Epidermal melanocyte (primary cell): Measurements from ENCODE around the gene LRRC37B.
A peak's percentile ranks its signal among the peaks of the same experiment; 100 is the strongest.
"Not testable (repeated sequence)": the region's sequence is repeated elsewhere in the genome, so short reads cannot be mapped to it uniquely, and the experiment has no call there.

Experiments used
- DNase-seq: peaks from one replicate; pipeline ENCODE4 v3.0.0; 2011; ENCODE audit warnings: low spot score; ENCODE audit not compliant: insufficient read length

Gene LRRC37B

DNA sequence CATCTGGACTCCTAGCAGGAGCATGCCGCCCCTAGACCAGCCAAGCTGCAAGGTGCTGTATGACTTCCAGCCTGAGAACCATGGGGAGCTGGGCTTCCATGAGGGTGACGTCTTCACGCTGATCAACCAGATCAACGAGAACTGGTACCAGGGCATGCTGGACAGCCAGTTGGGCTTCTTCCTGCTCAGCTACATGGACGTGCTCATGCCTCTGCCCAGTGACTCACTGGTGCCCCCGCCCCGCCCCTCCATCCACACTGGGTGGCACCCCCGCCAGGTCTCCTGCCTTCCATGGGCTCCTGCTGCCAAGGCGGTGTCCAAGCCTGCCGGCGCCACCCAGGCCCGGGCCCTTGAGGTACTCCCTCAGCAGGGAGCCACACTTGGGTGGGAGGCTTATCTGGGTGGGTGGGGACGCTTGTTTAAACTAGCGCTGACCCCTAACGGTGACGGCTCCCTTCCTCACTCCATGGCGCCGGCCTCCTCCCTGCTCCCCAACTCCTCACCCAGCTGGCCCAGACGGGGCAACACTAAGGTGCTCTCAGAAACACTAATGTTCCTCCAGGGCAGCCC is 34.2 kb downstream of the LRRC37B start:
- DNase-seq = not testable (repeated sequence)

DNA sequence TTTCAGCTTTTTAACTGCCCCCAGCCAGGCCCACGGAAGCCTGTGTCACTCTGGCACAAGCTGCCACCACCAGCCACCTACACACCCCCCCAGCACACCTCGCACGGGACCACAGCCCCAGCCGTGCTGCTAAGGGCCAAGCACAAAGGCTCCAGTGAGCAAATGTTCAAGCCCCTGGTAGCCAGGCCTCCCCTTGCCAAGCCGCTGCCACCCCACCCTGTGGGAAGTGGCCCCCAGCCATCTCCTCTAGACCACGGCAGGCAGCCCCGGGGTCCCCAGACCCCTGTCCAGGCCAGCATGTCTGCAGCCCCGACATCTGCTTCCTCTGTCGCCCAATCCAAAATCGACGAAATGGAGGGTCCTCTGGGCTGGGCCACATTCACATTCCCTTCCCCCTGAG is 35.1 kb downstream of the LRRC37B start:
- DNase-seq = not testable (repeated sequence)

DNA sequence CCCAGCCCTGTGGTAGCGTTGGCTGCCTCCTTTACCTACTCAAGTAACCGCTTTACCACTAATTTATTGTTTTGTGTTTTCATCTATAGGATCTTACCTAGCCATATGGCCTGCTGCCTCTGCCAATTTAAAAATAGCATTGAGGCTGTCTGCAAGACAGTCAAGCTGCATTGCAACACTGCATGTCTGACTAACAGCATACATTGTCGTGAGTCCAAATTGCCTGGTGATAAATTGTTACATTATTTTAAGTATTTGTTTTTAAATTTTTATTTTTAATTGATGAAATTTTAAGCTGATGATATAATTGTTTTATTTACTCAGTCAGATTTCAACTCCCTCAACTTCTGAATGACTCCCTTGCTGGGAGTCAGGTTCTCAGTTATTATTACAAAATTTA is 38.4 kb downstream of the LRRC37B start:
- DNase-seq = not testable (repeated sequence)

DNA sequence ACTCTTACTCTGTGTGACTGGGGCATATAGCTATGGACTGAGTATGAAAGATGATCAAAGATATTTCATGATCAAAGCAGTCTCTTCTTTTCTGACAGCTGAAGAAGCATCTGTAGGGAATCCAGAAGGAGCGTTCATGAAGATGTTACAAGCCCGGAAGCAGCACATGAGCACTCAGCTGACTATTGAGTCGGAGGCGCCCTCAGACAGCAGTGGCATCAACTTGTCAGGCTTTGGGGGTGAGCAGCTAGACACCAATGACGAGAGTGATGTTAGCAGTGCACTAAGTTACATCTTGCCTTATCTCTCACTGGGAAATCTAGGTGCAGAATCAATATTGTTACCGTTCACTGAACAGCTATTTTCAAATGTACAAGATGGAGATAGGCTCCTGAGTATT is 40.5 kb downstream of the LRRC37B start:
- not testable (repeated sequence) for DNase-seq

DNA sequence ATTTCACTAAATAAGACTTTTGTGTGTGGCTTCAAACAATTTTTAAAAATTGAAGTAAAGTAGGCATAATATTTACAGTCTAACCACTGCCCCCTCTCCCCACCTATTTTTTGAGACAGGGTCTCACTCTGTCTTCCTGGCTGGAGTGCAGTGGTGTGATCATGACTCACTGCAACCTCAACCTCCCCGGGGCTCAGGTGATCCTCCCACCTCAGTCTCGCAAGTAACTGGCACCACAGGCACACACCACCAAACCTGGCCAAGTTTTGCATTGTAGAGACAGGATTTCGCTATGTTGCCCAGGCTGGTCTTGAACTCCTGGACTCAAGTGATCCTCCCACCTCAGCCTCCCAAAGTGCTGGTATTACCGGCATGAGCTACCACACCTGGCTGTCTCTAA is 47.8 kb downstream of the LRRC37B start:
- DNase-seq = not testable (repeated sequence)

DNA sequence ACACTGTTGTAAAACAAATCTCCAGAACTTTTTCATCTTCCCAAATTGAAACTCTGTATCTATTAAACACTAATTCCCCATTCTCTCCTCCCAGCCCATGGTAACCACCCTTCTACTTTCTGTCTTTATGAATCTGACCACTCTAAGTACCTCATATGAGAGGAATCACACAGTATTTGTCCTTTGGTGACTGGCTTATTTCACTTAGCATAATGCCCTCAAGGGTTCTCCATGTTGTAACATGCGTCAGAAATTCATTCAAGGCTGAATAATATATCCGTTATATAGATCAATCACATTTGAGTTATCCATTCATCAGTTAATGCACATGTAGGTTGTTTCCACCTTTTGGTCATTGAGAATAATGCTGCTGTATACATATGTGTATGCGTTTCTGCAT is 48.2 kb downstream of the LRRC37B start:
- DNase-seq = not testable (repeated sequence)

DNA sequence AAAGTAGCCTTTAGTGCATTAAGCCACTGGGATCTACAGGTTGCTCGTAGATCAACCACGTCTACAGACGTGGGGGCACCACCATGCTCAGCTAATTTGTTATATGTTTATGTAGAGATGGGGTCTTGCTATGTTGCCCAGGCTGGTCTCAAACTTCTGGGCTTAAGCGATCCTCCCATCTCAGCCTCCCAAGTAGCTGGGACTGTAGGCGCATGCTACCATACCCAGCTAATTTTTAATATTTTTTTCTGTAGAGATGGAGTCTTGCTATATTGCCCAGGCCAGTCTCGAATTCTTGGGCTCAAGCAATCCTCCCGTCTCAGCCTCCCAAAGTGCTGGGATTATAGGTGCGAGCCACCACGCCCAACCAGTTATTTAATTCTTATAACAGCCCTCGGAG is 49.3 kb downstream of the LRRC37B start:
- DNase-seq = not testable (repeated sequence)

DNA sequence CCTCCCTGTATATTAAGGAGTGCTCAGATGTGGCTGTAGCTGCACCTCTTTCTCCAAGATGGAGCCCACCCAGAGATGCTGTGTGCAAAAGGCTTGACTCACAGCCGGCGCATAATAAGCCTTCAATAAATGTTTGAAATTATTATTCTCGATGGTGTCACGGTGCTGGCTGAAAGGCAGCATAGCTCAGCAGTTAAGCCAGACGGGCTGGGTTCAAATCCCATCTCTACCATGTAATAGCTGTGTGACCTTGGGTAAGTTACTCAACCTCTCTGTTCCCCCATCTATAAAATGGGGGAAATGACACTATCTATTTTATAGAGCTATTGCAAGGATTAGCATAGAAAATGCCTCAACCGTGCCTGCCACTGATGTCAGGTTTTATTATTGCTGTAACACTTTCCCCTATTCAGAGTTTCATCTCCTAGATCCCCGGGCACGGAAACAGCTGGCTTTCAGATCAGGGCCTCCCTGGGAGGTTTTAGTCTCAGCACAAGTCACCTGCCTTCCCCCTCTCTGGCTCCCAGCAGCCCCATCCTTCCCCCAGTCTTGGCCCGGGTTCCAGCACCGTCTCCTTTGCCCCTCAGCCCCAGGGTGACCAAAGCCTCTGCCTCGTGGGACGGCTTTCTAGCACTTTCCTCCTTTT is 50.4 kb downstream of the LRRC37B start:
- not testable (repeated sequence) for DNase-seq

DNA sequence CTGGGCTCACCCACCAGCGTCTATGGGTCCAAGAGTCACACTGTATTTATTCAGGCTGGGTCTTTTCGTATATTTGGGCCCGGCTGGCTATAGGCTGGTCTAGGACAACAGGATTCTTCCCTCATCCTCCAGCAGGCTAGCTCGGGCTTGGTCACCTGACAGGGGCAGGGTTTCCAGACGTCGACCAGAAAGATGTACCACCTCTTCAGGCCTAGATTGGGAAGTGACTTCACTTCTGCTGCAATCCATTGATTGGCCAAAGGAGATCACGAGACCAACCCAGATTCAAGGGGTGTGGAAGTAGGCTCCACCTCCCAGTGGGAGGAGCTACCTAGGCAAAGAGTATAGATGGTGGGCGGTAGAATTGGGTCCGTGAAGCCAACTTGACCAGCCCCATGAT is 53.5 kb downstream of the LRRC37B start:
- DNase-seq = not testable (repeated sequence)

DNA sequence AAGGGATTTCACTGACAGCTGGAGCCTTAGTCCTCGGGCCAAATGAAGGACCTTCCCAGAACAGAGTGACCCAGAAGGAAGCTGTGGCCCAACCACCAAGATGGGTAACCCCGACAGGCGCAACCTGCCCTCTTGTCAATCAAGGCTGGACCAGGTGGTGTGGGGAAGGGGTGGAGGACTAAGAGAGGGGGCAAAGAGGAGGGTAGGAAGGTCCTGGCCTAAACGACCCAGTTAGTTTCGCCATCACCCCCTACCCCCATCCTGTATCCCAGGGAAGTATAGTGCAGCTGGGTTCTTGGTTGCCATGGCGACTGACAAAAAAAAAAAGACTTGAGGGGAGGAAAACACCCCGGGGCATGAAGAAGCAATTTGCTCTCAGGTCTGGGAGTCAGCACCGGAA is 54.7 kb downstream of the LRRC37B start:
- DNase-seq = not testable (repeated sequence)

DNA sequence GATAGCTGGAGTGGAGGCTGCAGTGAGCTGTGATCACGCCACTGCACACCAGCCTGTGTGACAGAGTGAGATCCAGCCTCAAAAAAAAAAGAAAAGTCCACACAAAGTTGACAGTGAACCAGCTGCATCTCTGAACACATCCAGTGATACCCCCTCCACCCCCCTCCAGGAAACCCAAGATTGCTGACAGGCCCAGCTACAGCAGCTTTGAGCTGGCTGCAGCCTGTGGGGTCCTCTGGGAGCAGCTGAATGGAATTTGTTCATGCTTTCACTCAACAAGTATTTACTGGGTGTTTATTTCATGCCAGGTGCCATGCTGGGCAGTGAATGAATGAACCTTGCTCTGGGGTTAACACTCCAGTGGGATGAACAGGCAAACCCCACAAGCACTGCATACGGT is 56.9 kb downstream of the LRRC37B start:
- DNase-seq = not testable (repeated sequence)

DNA sequence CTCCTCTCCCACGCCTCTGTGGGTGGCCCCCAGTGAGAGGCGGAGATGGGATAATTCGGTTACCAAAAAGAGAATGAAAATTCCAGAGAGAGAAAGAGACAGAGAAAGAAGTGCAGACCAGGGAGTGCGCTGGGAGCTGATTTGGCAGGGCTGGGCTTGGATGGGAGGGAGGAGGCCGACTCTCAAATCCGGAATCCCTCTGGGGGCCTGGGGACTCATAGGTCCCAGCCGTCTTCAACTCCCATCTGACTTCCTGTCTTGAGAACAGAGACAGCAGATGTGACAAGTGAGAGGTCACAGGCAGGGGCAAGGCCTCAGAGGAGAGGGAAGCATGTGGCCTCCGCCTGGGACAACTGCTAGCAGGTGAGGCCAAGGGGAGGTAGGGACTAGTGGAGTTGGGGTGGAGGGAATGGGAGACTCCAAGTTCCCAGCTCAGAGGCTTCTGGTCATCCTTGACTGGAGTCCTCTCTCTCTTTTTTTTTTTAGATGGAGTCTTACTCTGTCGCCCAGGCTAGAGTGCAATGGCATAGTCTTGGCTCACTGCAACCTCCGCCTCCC is 59.0 kb downstream of the LRRC37B start:
- not testable (repeated sequence) for DNase-seq

DNA sequence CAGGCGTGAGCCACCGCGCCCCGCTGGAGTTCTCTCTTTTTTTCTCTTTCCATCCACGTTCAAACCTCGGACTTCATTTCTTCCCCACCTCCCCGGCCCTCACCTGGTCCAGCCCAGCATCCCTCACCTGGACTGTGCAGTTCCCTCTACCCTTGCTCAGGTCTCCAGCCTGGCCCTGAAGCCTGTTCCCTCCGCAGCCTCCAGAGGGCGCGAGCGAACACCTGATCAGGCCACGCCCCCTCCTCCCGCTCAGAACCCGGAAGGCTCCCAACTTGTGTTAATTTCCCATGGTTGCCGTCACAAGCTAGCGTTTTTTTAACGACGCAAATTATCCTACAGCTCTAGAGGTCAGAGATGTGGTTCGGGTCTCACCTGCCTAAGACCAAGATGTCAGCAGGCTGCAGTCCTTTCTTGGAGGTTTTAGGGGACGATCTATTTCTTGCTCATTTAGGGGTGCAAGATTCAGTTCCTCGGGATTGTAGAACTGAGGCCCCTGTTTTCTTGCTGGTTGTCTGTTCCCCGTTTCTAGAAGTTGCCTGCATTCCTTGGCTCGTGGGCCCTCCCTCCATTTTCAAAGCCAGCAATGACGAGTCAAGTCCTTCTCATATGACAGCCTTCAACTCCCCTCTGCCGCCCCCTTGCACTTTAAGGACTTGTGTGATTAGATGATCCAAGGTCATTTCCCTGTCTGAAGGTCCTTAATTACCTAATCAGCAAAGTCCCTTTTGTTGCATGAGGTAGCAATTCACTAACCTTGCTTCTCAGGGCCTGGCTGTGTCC is 59.9 kb downstream of the LRRC37B start:
- DNase-seq = not testable (repeated sequence)

DNA sequence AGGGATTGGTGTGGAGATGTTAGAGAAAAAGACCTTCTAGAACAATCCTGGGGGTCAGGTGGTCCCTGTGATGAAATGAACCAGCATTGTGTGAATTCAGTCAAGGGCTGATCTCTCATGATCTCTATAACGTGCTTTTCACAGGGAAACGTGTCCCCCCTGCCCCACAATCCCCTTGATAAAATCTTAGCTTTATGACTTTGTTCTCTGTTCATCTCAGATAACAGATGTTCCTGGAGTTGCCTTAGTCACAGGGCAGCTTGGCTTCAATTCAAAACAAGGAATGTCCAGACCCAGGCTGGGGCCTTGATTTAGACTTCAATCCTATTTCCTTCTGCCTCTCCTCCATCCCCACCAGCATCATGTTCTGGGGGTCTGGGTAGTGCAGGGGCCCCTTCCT is 61.9 kb downstream of the LRRC37B start:
- DNase-seq = not testable (repeated sequence)

DNA sequence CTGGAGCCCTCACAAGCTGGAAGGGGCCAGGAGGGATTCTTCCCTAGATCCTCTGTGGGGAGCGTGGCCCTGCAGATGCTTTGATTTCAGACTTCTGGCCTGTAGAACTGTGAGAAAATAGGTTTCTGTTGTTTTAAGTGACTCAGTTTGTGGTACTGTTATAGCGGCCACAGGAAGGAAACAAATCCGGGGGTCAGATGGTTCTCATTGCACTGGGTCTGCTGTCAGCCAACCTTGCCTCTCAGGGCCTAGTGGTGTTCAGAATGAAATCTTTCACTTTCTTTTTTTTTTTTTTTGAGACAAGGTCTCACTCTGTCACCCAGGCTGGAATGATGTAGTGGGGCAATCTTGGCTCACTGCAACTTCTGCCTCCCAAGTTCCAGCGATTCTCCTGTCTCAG is 64.8 kb downstream of the LRRC37B start:
- DNase-seq = not testable (repeated sequence)

DNA sequence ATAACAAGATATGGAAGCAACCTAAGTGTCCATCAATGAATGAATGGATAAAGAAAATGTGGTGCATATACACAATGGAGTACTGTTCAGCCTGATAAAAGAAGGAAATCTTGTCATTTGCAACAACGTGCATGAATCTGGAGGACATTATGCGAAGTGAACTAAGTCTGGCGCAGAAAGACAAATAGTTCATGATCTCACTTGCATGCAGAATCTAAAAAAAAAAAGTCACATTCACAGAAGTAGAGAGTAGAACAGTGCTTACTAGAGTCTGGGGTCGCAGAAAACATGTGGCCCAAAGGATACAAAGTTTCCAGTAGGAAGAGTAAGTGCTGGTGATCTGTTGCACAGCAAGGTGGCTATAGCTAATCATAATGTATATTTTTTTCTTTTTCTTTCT is 65.9 kb downstream of the LRRC37B start:
- DNase-seq = not testable (repeated sequence)

DNA sequence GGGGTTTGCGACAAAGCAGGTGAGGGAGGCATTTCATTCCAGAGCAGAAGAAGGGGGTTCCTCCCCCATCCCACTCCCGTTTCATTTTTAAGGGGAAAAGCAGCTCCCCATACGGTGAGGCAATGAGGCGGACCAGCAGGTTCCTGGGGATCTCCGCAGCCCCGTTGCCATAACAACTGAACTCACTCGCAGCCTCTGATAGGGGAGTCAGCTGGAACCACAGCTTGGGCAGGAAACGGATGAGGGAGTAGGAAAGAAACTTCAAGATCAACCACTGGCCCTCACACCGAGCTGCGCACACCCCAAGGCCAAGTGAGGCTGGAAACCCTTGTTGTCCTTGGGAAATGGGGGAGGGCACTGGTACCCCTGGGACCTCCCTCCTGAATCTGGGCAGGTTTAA is 72.6 kb downstream of the LRRC37B start:
- DNase-seq = peak; percentile 17

DNA sequence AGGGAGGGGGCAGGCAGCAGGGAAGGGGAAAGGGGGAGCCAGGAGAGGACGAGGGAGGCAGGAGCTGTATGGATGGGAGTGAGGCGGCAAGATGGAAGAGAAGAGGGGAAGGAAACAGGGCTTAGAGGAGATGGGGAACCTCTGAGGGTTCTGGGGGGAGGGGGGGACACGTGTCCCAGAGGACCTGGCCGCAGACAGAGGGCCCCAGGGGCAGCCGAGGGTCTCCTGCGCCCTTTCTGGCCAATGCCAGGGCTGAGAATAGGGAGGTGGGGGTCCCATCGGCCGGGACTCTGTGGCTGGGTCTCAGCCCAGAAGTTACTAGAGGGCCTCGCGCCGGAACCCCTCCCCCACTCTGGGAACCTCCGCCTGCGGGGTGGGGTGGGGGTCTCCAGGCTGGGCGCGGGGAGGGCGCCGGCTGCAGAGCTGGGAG is 76.4 kb downstream of the LRRC37B start:
- DNase-seq = not testable (repeated sequence)

DNA sequence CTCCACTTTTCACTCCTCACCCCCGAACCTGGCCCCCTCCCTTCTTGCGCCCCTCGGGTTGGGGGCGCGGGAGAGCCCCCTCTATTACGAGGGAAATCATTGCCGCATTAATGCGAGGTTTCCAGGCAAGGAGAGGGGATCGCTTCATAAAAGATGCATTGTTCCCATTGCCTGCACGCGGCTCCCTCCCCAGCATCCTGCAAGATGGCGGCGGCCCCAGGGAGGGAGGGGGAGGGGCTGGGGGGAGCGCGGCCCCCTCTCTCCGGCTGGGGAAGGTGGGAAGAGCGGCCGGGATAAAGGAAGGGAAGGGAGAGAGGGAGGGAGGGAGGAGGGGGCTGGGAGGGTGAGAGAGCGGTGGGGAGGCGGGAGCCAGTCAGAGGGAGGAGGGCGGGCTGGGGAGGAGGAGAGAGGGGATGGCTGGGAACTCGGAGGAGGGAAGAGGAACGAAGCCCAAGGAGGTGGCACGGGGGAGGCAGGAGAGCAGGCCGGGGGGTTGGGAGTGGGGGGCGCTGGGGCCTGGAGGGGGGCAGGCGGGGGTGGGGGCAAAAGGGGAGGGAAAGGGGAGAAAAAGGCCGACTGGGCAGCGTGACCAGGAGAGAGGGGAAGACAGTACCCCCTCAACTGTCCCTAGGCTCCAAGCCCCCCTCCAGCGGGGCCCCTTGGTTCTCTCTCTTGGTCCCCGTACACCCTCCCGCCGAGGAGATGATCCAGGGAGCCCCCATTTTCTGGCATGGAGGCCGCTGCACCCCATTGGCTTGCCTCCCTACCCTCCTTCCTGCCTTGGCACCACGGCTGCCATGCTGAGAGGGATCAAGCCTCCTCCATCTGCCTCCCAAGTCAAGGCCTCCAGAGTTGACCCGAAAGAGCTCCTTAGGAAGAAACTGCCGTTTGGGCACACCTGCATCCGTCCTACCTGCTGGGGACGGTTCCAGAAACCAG is 77.1 kb downstream of the LRRC37B start:
- not testable (repeated sequence) for DNase-seq

DNA sequence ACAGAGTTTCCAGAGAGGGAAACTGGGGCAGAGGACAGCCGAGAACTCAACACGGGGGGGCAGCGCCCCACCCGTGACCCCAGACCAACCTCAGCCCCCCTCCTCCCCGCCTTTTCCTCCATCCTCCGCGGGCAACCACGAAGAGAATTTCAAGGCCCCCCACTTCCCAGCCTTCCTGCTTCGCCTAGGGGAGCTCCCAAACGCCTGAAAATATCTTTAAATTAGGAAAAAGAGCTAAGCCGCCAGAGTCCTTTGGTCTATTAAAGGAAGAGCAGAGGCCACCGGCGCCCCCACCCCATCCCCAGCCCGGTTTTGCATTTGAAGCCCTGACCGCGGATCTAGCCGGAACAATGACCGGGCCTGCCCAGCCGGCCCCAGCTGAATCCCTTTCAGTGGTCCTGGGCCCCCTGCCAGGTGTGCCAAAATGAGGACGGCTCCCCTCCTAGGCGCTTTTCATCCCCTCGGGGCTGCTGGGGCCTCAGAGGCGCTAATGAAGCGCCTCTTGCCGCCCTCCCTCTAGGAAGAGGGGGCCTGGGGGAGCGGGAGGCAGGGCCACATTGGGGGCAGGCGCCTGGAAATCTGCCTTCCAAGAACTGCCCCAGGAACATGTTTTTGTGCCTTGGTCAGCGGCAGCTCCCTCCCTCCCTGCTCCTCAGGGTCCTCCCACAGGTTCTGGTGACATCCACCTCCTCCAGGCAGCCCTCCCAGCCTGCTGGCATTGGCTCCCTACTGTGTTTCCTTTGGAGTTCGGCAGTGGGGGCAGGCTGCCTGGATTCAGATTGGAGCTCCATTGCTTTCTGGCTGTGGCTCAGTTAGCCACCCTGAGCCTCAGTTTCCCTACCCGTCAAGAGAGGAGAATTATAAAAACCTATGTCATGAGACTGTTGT is 78.0 kb downstream of the LRRC37B start:
- DNase-seq = not testable (repeated sequence)
